Measurements from ENCODE around the gene EDAR.

EDAR gene

GRCh38 chr2:108938077-108938710 is 50.8 kb downstream of the EDAR start:
- peak; percentile 20 for DNase-seq

GRCh38 chr2:108937367-108938017 is 51.5 kb downstream of the EDAR start:
- DNase-seq, result no peak

- no peak for DNase-seq
Observed at GRCh38 chr2:108936866-108937265, 52.2 kb downstream of the EDAR start.

- DNase-seq, result no peak
Observed at GRCh38 chr2:108936076-108936864, 52.8 kb downstream of the EDAR start.

GRCh38 chr2:108935271-108935741 is 53.7 kb downstream of the EDAR start:
- no peak for DNase-seq

GRCh38 chr2:108934583-108935245 is 54.3 kb downstream of the EDAR start:
- DNase-seq, result no peak

- no peak for DNase-seq
Observed at GRCh38 chr2:108934151-108934550, 54.9 kb downstream of the EDAR start.

- DNase-seq, result no peak
Observed at GRCh38 chr2:108933691-108934117, 55.3 kb downstream of the EDAR start.

GRCh38 chr2:108932736-108933332 is 56.2 kb downstream of the EDAR start:
- no peak for DNase-seq

GRCh38 chr2:108931372-108931771 is 57.6 kb downstream of the EDAR start:
- DNase-seq, result no peak

GRCh38 chr2:108929807-108930425 is 59.1 kb downstream of the EDAR start:
- DNase-seq, result no peak

GRCh38 chr2:108928660-108929377 is 60.2 kb downstream of the EDAR start:
- DNase-seq, result no peak

- DNase-seq, result peak; percentile 35
Observed at GRCh38 chr2:108927936-108928659, 60.9 kb downstream of the EDAR start.

GRCh38 chr2:108927405-108927804 is 61.6 kb downstream of the EDAR start:
- no peak for DNase-seq

- no peak for DNase-seq
Observed at GRCh38 chr2:108926561-108927380, 62.2 kb downstream of the EDAR start.

- DNase-seq, result no peak
Observed at GRCh38 chr2:108925735-108926134, 63.3 kb downstream of the EDAR start.

GRCh38 chr2:108925286-108925685 is 63.7 kb downstream of the EDAR start:
- no peak for DNase-seq

GRCh38 chr2:108924580-108925251 is 64.3 kb downstream of the EDAR start:
- no peak for DNase-seq

Data from stimulated activated CD4-positive, alpha-beta T cell treated with anti-CD3 and anti-CD28 coated beads, Interleukin-15, amount 100 ng/mL, for 24 hours (primary cell).